GM13976 (cell line): Measurements from ENCODE around the gene SLC22A23.

ENCODE experiments used
- DNase-seq: peaks from one replicate; pipeline ENCODE4 v3.0.0; 2012; ENCODE audit warnings: low spot score
- CTCF ChIP-seq: IDR thresholded peaks from 2 replicates; pipeline ENCODE4 v1.5.1; 2012; ENCODE audit warnings: borderline replicate concordance, mild to moderate bottlenecking; ENCODE audit not compliant: insufficient read depth; ENCODE audit errors: extremely low read depth, missing control alignments, control extremely low read depth
- in situ Hi-C: fragments of 300-500 bp; cut with MboI; formaldehyde crosslinking; loops from one replicate; pipeline ENCODE4 v1.12.0; 2022; ENCODE audit warnings: low sequenced_read_pairs, mixed read lengths, inconsistent platforms; ENCODE audit not compliant: unreplicated experiment

Gene SLC22A23

GRCh38 chr6:3359973-3360726 is 96.7 kb downstream of the SLC22A23 start:
- DNase-seq = no peak
- TF ChIP-seq CTCF = no peak
- in situ Hi-C loops = no loop called here

GRCh38 chr6:3359101-3359752 is 97.6 kb downstream of the SLC22A23 start:
- in situ Hi-C loops = no loop called here
- no peak for DNase-seq
- no peak for TF ChIP-seq CTCF

- in situ Hi-C loops = no loop called here
- no peak for TF ChIP-seq CTCF
- DNase-seq = no peak
Observed at GRCh38 chr6:3358413-3359100, 98.3 kb downstream of the SLC22A23 start.

GRCh38 chr6:3357678-3358077 is 99.2 kb downstream of the SLC22A23 start:
- no peak for DNase-seq
- in situ Hi-C loops = no loop called here
- TF ChIP-seq CTCF = no peak

GRCh38 chr6:3356824-3357420 is 99.9 kb downstream of the SLC22A23 start:
- in situ Hi-C loops = no loop called here
- TF ChIP-seq CTCF = no peak
- DNase-seq = no peak

- in situ Hi-C loops = no loop called here
- peak; percentile 84 for DNase-seq
- no peak for TF ChIP-seq CTCF
Observed at GRCh38 chr6:3356056-3356823, 100.6 kb downstream of the SLC22A23 start.
